Right cardiac atrium (tissue), 5 donors: Measurements from ENCODE around the gene EBF3. TPM values are rescaled to one million over a fixed set of nuclear protein-coding genes. Genes with fewer than 3 reads are reported as not detected.

Source experiments
- ATAC-seq, 2 donors: fragments of 200-7000 bp; cut with Tn5 transposase; one replicate each; pipeline versions ENCODE4 v1.8.0 to v1.9.1; 2020; ENCODE audit warnings: moderate library complexity in 2 of 2, mild to moderate bottlenecking in 1 of 2
- DNase-seq, 3 donors: peaks; one replicate each; pipeline ENCODE4 v3.0.0-alpha.2; 2020
- H3K27ac ChIP-seq: one replicate; pipeline ENCODE4 v1.5.1; 2013; ENCODE audit warnings: mild to moderate bottlenecking, low read length, control low read depth, moderate library complexity
- H3K27me3 ChIP-seq: one replicate; pipeline ENCODE4 v1.6.1; 2013; ENCODE audit not compliant: control insufficient read depth, insufficient read depth
- H3K4me1 ChIP-seq: one replicate; pipeline ENCODE4 v1.6.1; 2013; ENCODE audit warnings: low read length; ENCODE audit not compliant: control insufficient read depth, insufficient read depth
- H3K4me3 ChIP-seq: one replicate; pipeline ENCODE4 v1.5.1; 2013; ENCODE audit warnings: low read length, control low read depth
- H3K9me3 ChIP-seq: one replicate; pipeline ENCODE4 v1.6.1; 2013; ENCODE audit warnings: low read length; ENCODE audit not compliant: control insufficient read depth
- WGBS: extraction: QIAGEN DNeasy Blood & Tissue Kit; methylation state at CpG from one replicate; pipeline ENCODE4 v1.1.7; 2013; 5-methylcytosine and 5-hydroxymethylcytosine counted together
- intact Hi-C, 4 donors: fragments of 100-400 bp; cut with DNase I; formaldehyde crosslinking; loops; one replicate each; pipeline versions ENCODE4 v1.11.0 to v1.14.0; 2022 to 2023
- polyA plus RNA-seq: library from polyadenylated mRNA; stranded (reverse); fragments of 200-250 nt; gene quantifications from one replicate; pipeline ENCODE4 v1.2.3, GENCODE V29; 2013
- total RNA-seq, 4 donors: library from RNA; stranded (reverse); fragmentation: NEBNext Ultra II Directional; extraction: Animal tissue kit (Norgen Biotek cat#: 25700); gene quantifications; one replicate each; pipeline ENCODE4 v1.2.1, GENCODE V29; 2021
- donor health status: healthy with polysubstance abuse.
- donor health status: DM: no; HTN: yes; CAD: no.
- donor health status: DM: no; HTN: no; CAD: no.
- donor health status: DM: no; HTN: yes; CAD: no; lungs with severe emphysema.
- donor health status: DM: yes; HTN: yes; CAD: no.

The EBF3 gene
- total and polyA plus RNA-seq, 5 donors = 4.4 to 9.7 (median 8.5) TPM

DNA sequence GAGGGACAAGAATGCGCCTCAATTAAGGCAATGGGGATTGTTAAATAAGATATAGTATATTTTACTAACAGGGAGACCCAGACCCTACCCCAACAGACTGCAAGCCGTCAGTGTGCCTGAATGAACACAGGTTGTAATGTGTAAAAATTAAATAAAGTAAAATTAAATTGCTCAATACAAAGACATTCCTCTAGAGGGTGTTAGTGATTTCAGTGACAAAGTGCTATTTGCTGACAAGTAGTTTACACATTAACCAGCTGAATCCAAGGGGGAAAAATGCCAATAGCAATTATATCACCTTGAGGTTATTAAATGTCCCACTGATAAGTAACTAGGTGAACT lies 110.5 kb downstream of the EBF3 start:
- no peaks in the 10 kb centered on the region for H3K9me3 ChIP-seq
- no peaks in the 10 kb centered on the region for H3K27me3 ChIP-seq
- intact Hi-C loops = no loop called here
- H3K4me3 ChIP-seq = no peak overlapping the region
- no peak overlapping the region for H3K27ac ChIP-seq
- DNase-seq = no peak
- no peak for ATAC-seq
- no peaks in the 10 kb centered on the region for H3K4me1 ChIP-seq
- WGBS = 46% methylated on average over 2 of the region's 2 CpGs

DNA sequence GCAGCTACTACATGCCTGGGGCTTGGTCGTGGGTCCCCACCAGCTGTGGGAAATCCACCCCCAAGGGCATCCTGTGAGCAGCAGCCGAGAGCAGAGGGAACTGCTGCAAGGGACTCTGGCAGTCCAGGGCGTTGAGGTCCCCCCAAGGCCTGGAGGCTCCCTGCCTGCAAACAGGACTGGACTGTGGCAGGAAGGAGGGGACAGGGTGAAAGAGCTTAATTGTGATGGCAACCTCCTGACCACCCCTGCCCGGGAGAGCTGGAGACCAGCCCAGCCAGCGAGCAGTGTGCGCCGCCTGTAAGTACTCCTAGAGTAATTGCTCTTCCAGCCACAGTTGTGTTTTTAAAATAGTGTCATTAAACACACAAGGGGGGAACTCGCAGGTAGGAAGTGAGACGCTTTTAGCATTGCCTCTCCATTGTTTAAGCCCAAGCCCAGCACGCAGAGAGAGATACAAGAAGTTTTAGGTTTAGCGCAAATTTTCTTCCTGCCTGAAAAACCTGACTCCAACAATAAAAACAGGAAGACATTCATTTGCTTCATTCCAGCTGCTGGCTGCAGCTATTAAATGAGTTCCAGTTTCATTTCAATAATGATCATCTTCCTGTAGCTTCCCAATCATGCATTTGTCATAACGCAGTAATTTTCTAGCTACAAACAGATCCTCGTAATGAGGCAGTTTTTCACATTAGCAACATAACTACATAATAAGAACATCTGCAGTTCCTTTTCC lies 111.1 kb downstream of the EBF3 start:
- ATAC-seq (no peak), DNase-seq (no peak)
- Histone ChIP-seq H3K4me3 (no peak overlapping the region), H3K27me3 (no peaks in the 10 kb centered on the region), H3K27ac (no peak overlapping the region), H3K4me1 (no peaks in the 10 kb centered on the region), H3K9me3 (no peaks in the 10 kb centered on the region)
- intact Hi-C loops = no loop called here
- WGBS = 59% methylated on average over 13 of the region's 13 CpGs

DNA sequence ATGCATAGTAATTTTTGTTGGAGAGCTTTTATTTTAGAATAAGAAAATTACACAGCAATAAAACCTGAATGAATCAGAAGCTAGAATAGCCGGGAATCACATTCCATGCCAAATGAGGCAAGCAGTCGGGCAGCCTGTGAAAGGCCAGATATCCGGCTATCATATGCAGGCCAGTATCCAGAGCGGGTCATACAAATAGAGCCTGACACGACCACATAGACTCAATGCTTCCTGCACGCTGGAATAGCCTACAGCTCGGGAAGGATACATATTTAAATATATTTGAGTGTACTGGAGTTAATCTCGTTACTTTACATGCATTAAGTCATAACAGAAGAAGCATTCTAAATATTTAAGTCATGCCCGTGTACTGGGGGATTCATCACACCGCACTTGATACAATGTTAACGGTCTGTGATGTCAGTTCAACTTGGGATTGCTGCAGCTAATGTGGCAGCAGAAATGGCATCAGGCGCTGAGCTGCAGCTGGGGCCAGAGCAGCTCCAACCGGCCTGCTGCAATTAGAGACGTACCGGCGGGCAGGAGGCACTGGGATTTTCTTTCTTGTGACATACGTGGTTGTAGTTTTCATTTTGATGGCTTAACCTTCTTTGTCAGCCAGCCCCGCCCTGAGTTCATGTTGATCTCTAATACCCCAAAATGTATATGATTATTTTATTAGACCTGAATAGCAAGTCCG lies 112.0 kb downstream of the EBF3 start:
- no peaks in the 10 kb centered on the region for H3K9me3 ChIP-seq
- no peak overlapping the region for H3K27ac ChIP-seq
- intact Hi-C loops = no loop called here
- H3K4me3 ChIP-seq = no peak overlapping the region
- no peak for DNase-seq
- no peaks in the 10 kb centered on the region for H3K4me1 ChIP-seq
- 86% methylated on average over 19 of the region's 19 CpGs for WGBS
- ATAC-seq = no peak
- no peaks in the 10 kb centered on the region for H3K27me3 ChIP-seq

DNA sequence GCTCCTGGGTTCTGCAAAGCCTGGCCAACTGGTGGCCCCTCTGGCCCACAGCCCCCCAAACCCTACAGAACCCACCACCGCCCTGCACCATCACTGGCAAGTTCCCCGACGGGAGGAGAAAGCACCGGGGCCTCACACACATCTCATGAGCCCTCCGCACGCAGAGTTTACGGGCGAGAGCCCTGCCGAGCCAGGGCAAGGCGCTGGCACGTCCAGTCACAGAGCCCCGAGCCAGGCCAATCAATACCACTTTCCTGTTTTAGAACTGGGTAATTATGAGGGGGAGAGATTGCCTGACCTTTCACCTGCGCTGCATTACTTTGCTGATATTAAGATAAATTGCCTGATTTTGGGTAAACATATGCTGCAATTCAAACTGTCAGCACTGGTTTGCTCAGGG lies 113.3 kb downstream of the EBF3 start:
- H3K9me3 ChIP-seq = no peaks in the 10 kb centered on the region
- intact Hi-C loops = no loop called here
- H3K4me3 ChIP-seq = no peak overlapping the region
- 93% methylated on average over 13 of the region's 13 CpGs for WGBS
- H3K27me3 ChIP-seq = no peaks in the 10 kb centered on the region
- no peaks in the 10 kb centered on the region for H3K4me1 ChIP-seq
- ATAC-seq (no peak), DNase-seq (no peak)
- H3K27ac ChIP-seq = no peak overlapping the region

DNA sequence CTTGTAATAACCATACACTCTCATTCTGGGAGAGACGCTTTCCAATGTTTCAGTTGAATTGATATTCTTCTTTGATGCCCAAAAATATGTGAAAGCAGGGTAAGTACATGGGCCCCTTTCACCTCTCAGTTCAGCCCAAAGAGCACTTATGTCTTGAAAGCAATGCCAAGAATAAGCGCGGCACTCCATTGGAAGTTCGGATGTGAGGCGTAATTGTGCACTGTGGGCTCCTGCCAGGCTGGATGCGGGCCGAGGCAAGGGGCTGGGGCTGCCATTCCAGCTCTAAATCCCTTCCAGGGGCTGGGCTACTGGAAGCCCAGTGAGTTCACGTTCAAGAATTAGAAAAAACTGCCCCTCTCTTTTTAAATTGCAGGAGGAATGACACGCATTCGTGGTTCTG lies 113.8 kb downstream of the EBF3 start:
- no peaks in the 10 kb centered on the region for H3K9me3 ChIP-seq

DNA sequence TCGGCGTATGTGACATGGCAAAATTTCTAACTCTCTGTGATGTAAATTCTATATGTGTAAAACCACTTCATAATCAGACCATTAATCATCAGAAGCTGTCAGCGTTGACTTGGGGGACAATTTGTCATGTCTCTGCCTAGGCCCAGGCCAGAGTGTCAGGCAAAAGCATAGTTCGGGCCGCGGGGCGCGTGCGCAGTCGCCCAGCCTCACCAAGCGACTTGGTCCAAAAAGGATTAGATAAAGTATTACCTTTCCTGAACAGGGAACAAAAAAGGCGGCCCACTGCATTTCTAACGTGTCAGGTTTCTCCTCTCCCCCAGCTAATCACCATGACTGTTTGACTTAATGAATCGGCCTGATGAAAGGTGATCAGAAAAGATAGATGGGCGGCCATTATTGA lies 114.2 kb downstream of the EBF3 start:
- no peak overlapping the region for H3K27ac ChIP-seq

More for the DNA sequence above, 113.8 kb downstream of the EBF3 start:
- Histone ChIP-seq H3K27ac (no peak overlapping the region), H3K4me3 (no peak overlapping the region), H3K4me1 (no peaks in the 10 kb centered on the region), H3K27me3 (no peaks in the 10 kb centered on the region)
- DNase-seq (no peak), ATAC-seq (no peak)
- 93% methylated on average over 10 of the region's 10 CpGs for WGBS
- intact Hi-C loops = no loop called here

DNA sequence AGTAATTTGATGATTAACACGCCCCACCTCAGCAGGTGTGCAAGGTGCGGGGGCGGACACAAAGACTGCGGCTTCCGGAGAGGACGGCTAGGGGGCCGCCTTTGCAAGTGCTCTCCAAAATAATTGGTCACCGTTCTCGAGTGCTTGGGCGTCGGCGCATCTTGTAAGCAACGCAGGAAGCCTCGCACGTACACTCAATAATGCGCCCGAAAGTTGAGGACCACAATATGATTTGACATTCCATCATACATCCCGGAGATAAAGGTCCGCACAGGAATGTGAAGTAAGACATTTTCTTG lies 114.7 kb downstream of the EBF3 start:
- no peaks in the 10 kb centered on the region for H3K9me3 ChIP-seq
- no peak overlapping the region for H3K27ac ChIP-seq
- no peak for ATAC-seq
- DNase-seq = no peak
- H3K27me3 ChIP-seq = no peaks in the 10 kb centered on the region
- H3K4me1 ChIP-seq = no peaks in the 10 kb centered on the region
- intact Hi-C loops = no loop called here
- H3K4me3 ChIP-seq = no peak overlapping the region
- 97% methylated on average over 19 of the region's 19 CpGs for WGBS

More for the DNA sequence above, 114.2 kb downstream of the EBF3 start:
- Histone ChIP-seq H3K4me1 (no peaks in the 10 kb centered on the region), H3K9me3 (no peaks in the 10 kb centered on the region), H3K27me3 (no peaks in the 10 kb centered on the region), H3K4me3 (no peak overlapping the region)
- intact Hi-C loops = no loop called here
- no peak for DNase-seq
- no peak for ATAC-seq
- 94% methylated on average over 15 of the region's 15 CpGs for WGBS

DNA sequence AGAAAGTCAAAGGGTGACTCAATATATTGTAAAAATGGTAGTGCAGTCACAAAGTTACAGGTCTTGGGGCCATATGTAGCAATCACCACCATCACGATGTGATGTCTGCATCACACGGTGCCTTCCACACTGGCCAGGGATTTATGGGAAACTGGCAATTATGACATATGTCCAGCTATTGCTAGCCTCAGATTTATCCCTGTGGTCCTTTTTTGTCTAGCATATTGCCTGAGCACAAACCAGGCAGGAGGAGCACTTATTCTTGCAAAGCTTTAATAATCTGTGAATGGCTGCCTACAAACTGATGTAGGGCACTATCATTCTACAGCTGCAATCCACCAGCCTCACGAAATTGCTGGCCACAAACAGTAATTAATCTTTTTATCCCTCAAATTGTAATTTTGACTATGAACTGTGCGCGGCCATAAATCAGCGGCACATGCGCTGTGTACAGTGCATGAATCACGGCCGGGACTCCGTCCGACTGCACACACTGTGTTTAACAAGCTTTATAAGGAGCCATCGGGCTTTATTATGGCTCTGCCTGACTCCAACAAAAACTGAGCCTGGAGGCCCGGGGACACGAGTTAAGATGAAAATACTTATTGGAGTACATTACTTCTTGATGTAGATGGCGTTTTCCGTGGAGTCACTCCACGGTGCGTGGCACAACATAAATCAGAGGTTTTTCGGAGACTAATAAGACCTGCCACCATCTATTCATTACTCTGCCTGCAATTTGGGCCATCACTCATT lies 115.2 kb downstream of the EBF3 start:
- no peaks in the 10 kb centered on the region for H3K9me3 ChIP-seq
- no peak for ATAC-seq
- intact Hi-C loops = no loop called here
- no peaks in the 10 kb centered on the region for H3K27me3 ChIP-seq
- no peak for DNase-seq
- no peaks in the 10 kb centered on the region for H3K4me1 ChIP-seq
- H3K27ac ChIP-seq = no peak overlapping the region
- H3K4me3 ChIP-seq = no peak overlapping the region
- WGBS = 94% methylated on average over 19 of the region's 19 CpGs

DNA sequence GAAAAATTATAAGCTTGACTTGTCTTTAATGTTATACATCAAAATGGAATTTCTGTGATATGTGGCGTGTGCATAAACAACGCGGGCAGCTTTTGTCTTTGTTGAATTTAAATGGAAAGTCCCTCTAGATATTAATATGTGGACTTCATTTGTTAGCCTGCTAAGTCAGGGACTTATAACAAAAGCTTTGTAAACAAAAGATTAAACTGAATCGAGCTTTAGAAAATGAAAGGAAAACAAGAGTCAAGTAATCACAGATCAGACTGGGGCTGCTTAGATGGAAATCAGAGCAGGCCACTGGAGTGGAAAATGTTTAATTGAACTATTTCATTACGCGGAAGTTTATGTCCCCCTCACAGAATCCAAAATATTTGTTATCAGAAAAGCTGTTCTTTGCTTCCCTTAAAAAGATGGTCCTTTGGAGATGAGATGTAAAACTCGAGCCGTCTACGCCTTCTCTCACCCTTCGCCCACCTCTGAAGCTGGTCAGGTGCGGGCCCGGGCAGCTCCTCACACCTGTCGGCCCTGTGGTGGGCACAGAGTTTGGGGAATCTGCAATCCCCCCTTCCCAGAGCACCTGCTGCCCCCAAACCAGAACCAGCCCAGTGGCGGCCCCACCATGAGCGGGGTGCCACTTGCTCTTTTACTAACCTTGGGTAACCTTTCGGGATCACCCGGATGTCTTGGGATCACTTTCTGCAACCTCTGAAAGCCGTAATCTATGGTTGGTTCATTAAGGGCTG lies 116.2 kb downstream of the EBF3 start:
- no peaks in the 10 kb centered on the region for H3K27me3 ChIP-seq
- H3K4me1 ChIP-seq = no peaks in the 10 kb centered on the region
- no peak overlapping the region for H3K27ac ChIP-seq
- intact Hi-C loops = no loop called here
- 91% methylated on average over 18 of the region's 18 CpGs for WGBS
- H3K9me3 ChIP-seq = no peaks in the 10 kb centered on the region
- DNase-seq = no peak
- H3K4me3 ChIP-seq = no peak overlapping the region
- ATAC-seq = no peak

DNA sequence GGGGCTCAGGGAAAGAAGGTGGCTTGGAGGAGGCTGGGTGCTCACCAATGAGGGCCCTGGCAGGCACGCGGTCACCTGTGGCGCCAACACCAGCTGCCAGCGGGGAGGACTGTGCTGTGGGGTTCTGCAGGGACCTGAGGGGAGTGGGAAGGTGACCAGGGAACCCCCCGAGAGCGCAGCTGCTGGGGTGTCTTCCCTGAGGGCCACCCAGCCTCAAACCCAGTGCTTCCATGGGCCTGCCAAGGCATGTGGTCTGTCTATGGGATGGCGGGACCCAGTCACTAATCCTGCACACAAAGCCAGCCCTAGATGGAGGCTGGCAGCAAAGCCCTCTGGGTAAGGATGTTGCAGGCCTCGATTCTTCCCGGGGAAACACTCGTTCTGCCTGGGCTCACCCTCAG lies 117.1 kb downstream of the EBF3 start:
- Histone ChIP-seq H3K27ac (no peak overlapping the region), H3K4me3 (no peak overlapping the region), H3K27me3 (no peaks in the 10 kb centered on the region), H3K9me3 (no peaks in the 10 kb centered on the region), H3K4me1 (no peaks in the 10 kb centered on the region)
- ATAC-seq (no peak), DNase-seq (no peak)
- 82% methylated on average over 10 of the region's 10 CpGs for WGBS
- intact Hi-C loops = no loop called here
